ENCODE data around the gene RAPGEF3. TPM values are rescaled to one million over a fixed set of nuclear protein-coding genes. Genes with fewer than 3 reads are reported as not detected.
A peak's percentile ranks its signal among the peaks of the same experiment; 100 is the strongest.

RAPGEF3 gene
- total RNA-seq, 2 experiments from 2014 or later: 2.1 to 2.5 TPM

GRCh38 chr12:47766502-47767215 lies 8.0 kb upstream of the RAPGEF3 start:
- Mint-ChIP-seq H3K4me1 (ENCODE audit: low read depth) (no peaks in the 10 kb centered on the region), H3K36me3 (no peaks in the 10 kb centered on the region), H3K4me3 (no peak overlapping the region), H3K9me3 (no peaks in the 10 kb centered on the region), H3K27ac (no peak overlapping the region), H3K27me3 (no peaks in the 10 kb centered on the region)
- intact Hi-C loops (cut with micrococcal nuclease): loop anchor here (1.0 kb wide), 2 partner anchors 22 to 51 kb away; no protein-coding TSS in a partner anchor
- ChIA-PET CTCF (interaction anchor here (0.9 to 18.6 kb wide), 33 partner anchors 10 to 139 kb away, joined by 3 to 837 read pairs (median 7); partner anchors contain the start of genes ENDOU, RAPGEF3 and RPAP3), POLR2A (interaction anchor here (0.6 to 3.6 kb wide), 10 partner anchors 9 to 71 kb away, joined by 3 to 19 read pairs (median 3); no protein-coding TSS in a partner anchor)
- no peak for DNase-seq

- Mint-ChIP-seq H3K27me3 (no peaks in the 10 kb centered on the region), H3K9me3 (no peaks in the 10 kb centered on the region), H3K36me3 (no peaks in the 10 kb centered on the region), H3K27ac (no peak overlapping the region), H3K4me3 (no peak overlapping the region), H3K4me1 (ENCODE audit: low read depth) (peaks cover 6% of the 10 kb centered on the region)
- intact Hi-C loops (cut with micrococcal nuclease): no loop called here
- ChIA-PET POLR2A (interaction anchor here (0.9 kb wide), 1 partner anchor 14 kb away, joined by 3 read pairs; no protein-coding TSS in a partner anchor), CTCF (interaction anchor here (1.1 to 14.4 kb wide), 4 partner anchors 16 to 75 kb away, joined by 3 to 361 read pairs (median 8); no protein-coding TSS in a partner anchor)
- DNase-seq: no peak
These were observed 5.0 kb upstream of the RAPGEF3 start for GRCh38 chr12:47763481-47764346.

DNA sequence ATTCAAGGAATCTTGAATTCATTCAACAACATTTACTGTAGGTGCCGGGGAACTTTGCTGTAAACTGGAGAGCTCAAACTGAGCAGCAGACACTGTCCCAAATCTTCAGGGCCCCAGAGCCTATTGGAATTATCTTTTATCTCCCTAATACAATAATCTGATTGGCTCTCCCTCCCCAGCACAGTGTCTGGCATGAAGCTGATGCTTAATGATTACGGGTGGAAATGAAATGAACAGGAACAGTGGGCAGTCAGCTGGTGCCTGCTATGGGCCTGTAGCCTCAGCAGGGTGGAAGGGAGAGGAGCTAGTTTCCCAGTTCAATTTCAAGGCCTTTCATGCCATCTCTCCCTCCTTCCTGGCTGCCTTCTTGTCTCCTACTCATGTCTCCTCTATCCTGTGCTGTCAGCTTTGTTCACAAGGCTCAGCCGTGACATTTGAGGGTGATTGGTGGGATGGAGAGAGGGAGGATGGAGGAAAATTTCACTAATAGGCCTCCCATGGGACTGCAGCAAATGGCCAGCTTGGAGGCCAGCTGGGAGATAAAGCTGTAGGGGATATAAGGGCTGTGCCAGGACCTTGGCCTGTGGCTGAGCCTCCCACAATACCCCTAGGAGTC lies 4.3 kb upstream of the RAPGEF3 start:
- POLR2A ChIA-PET: interaction anchor here (0.9 kb wide), 1 partner anchor 14 kb away, joined by 3 read pairs; no protein-coding TSS in a partner anchor

DNA sequence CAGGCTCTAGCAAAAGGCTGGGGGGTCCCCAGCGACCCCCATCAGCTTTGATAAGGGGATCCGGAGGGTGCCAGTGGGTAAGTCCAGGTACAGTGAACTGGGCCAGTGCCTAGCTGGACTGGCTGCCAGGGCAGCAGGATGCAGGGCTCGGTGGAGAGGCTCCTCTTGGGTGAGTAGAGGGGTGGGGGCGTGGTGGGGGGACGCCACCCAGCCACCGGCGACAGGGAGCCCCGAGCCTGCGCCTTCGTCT lies 171 bp downstream of the RAPGEF3 start:
- Mint-ChIP-seq H3K27ac (no peak overlapping the region), H3K9me3 (no peaks in the 10 kb centered on the region), H3K4me1 (ENCODE audit: low read depth) (peaks cover 48% of the 10 kb centered on the region), H3K36me3 (no peaks in the 10 kb centered on the region), H3K27me3 (no peaks in the 10 kb centered on the region), H3K4me3 (no peak overlapping the region)
- DNase-seq: no peak
- intact Hi-C loops (cut with micrococcal nuclease): loop anchor here (5.0 kb wide), 1 partner anchor 79 kb away; no protein-coding TSS in a partner anchor
- ChIA-PET CTCF (interaction anchor here (0.9 to 14.4 kb wide), 11 partner anchors 10 to 128 kb away, joined by 3 to 361 read pairs (median 12); partner anchors contain the start of gene SLC48A1), POLR2A (interaction anchor here (1.0 to 1.2 kb wide), 3 partner anchors 17 to 82 kb away, joined by 3 to 7 read pairs (median 4); no protein-coding TSS in a partner anchor)

More for the DNA sequence above, 4.3 kb upstream of the RAPGEF3 start:
- DNase-seq: no peak
- intact Hi-C loops (cut with micrococcal nuclease): no loop called here
- CTCF ChIA-PET: interaction anchor here (1.1 to 14.4 kb wide), 4 partner anchors 16 to 76 kb away, joined by 3 to 361 read pairs (median 8); no protein-coding TSS in a partner anchor
- Mint-ChIP-seq H3K4me1 (ENCODE audit: low read depth) (peaks cover 11% of the 10 kb centered on the region), H3K9me3 (no peaks in the 10 kb centered on the region), H3K36me3 (no peaks in the 10 kb centered on the region), H3K27me3 (no peaks in the 10 kb centered on the region), H3K4me3 (no peak overlapping the region), H3K27ac (no peak overlapping the region)

- no peak overlapping the region for H3K4me3 Mint-ChIP-seq
- H3K27ac Mint-ChIP-seq: no peak overlapping the region
- no peak for DNase-seq
- peaks cover 48% of the 10 kb centered on the region for H3K4me1 Mint-ChIP-seq (ENCODE audit: low read depth)
- intact Hi-C loops (cut with micrococcal nuclease): loop anchor here (5.0 kb wide), 1 partner anchor 79 kb away; no protein-coding TSS in a partner anchor
- no peaks in the 10 kb centered on the region for H3K9me3 Mint-ChIP-seq
- no peaks in the 10 kb centered on the region for H3K36me3 Mint-ChIP-seq
- ChIA-PET POLR2A (interaction anchor here (1.0 to 1.2 kb wide), 3 partner anchors 9 to 83 kb away, joined by 4 to 7 read pairs (median 5); no protein-coding TSS in a partner anchor), CTCF (interaction anchor here (0.9 to 14.4 kb wide), 11 partner anchors 10 to 128 kb away, joined by 3 to 361 read pairs (median 12); partner anchors contain the start of gene SLC48A1)
- no peaks in the 10 kb centered on the region for H3K27me3 Mint-ChIP-seq
These were observed 668 bp downstream of the RAPGEF3 start for GRCh38 chr12:47757840-47758583.

GRCh38 chr12:47757364-47757839 lies 1.3 kb downstream of the RAPGEF3 start:
- ChIA-PET POLR2A (interaction anchor here (1.1 to 1.2 kb wide), 2 partner anchors 10 to 84 kb away, joined by 5 to 7 read pairs; no protein-coding TSS in a partner anchor), CTCF (interaction anchor here (0.8 to 14.4 kb wide), 12 partner anchors 11 to 83 kb away, joined by 3 to 361 read pairs (median 9); partner anchors contain the start of gene SLC48A1)
- no peak overlapping the region for H3K4me3 Mint-ChIP-seq
- peaks cover 48% of the 10 kb centered on the region for H3K4me1 Mint-ChIP-seq (ENCODE audit: low read depth)
- DNase-seq: no peak
- H3K27ac Mint-ChIP-seq: peak overlapping the region; percentile 9
- intact Hi-C loops (cut with micrococcal nuclease): loop anchor here (5.0 kb wide), 1 partner anchor 80 kb away; no protein-coding TSS in a partner anchor
- H3K36me3 Mint-ChIP-seq: no peaks in the 10 kb centered on the region
- H3K27me3 Mint-ChIP-seq: no peaks in the 10 kb centered on the region
- no peaks in the 10 kb centered on the region for H3K9me3 Mint-ChIP-seq

GRCh38 chr12:47755655-47756562 lies 2.8 kb downstream of the RAPGEF3 start:
- Mint-ChIP-seq H3K27ac (peak overlapping the region; percentile 49), H3K36me3 (no peaks in the 10 kb centered on the region), H3K9me3 (no peaks in the 10 kb centered on the region), H3K4me3 (peak overlapping the region; percentile 30), H3K4me1 (ENCODE audit: low read depth) (peaks cover 48% of the 10 kb centered on the region), H3K27me3 (no peaks in the 10 kb centered on the region)
- peak; percentile 73 for DNase-seq
- ChIA-PET POLR2A (interaction anchor here (0.8 to 2.5 kb wide), 8 partner anchors 10 to 77 kb away, joined by 3 to 16 read pairs (median 4); partner anchors contain the start of gene RPAP3), CTCF (interaction anchor here (0.6 to 14.4 kb wide), 21 partner anchors 12 to 724 kb away, joined by 3 to 361 read pairs (median 5); partner anchors contain the start of genes SLC48A1 and TMEM106C)
- intact Hi-C loops (cut with micrococcal nuclease): loop anchor here (2.0 to 5.0 kb wide), 2 partner anchors 49 to 81 kb away; partner anchors contain the start of gene RPAP3

GRCh38 chr12:47754881-47755280 lies 3.8 kb downstream of the RAPGEF3 start:
- ChIA-PET POLR2A (interaction anchor here (0.8 to 2.5 kb wide), 6 partner anchors 11 to 78 kb away, joined by 3 to 16 read pairs (median 7); no protein-coding TSS in a partner anchor), CTCF (interaction anchor here (0.6 to 14.4 kb wide), 17 partner anchors 12 to 722 kb away, joined by 3 to 361 read pairs (median 5); partner anchors contain the start of genes SLC48A1 and TMEM106C)
- H3K4me3 Mint-ChIP-seq: no peak overlapping the region
- H3K36me3 Mint-ChIP-seq: no peaks in the 10 kb centered on the region
- DNase-seq: peak; percentile 34
- intact Hi-C loops (cut with micrococcal nuclease): loop anchor here (2.0 to 5.0 kb wide), 2 partner anchors 48 to 82 kb away; partner anchors contain the start of gene RPAP3
- no peaks in the 10 kb centered on the region for H3K9me3 Mint-ChIP-seq
- no peaks in the 10 kb centered on the region for H3K27me3 Mint-ChIP-seq
- H3K27ac Mint-ChIP-seq: peak overlapping the region; percentile 53
- H3K4me1 Mint-ChIP-seq (ENCODE audit: low read depth): peaks cover 45% of the 10 kb centered on the region

DNA sequence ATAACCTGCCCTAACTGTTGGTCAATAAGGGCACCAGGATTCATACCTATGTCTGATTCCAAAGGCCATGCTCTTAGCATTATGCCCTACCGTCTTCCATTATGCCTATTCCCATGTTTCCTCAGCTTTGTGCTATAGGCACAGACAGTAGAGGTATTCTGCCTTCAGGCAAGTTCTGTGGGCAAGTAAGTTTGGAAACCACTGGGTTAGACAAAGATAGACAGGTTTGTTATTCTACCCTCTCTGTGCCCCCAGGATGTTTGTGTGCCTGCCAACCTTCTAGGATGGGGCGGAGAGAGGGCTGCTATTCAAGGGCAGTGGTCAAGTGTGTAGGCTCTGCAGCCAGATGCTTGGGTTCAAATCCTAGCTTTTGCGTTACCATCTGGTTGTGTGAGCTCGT lies 4.6 kb downstream of the RAPGEF3 start:
- intact Hi-C loops (cut with micrococcal nuclease): loop anchor here (2.0 kb wide), 1 partner anchor 47 kb away; the partner anchor contains the start of gene RPAP3
- peaks cover 43% of the 10 kb centered on the region for H3K4me1 Mint-ChIP-seq (ENCODE audit: low read depth)
- no peak for DNase-seq
- no peak overlapping the region for H3K4me3 Mint-ChIP-seq
- ChIA-PET POLR2A (interaction anchor here (2.5 kb wide), 1 partner anchor 13 kb away, joined by 9 read pairs; no protein-coding TSS in a partner anchor), CTCF (interaction anchor here (1.5 to 14.4 kb wide), 6 partner anchors 11 to 209 kb away, joined by 3 to 361 read pairs (median 14); partner anchors contain the start of genes SLC48A1 and TMEM106C)
- no peaks in the 10 kb centered on the region for H3K27me3 Mint-ChIP-seq
- no peaks in the 10 kb centered on the region for H3K36me3 Mint-ChIP-seq
- H3K9me3 Mint-ChIP-seq: no peaks in the 10 kb centered on the region
- H3K27ac Mint-ChIP-seq: no peak overlapping the region

Measured in activated CD4-positive, alpha-beta memory T cell treated with anti-CD3 and anti-CD28 coated beads for 36 hours (primary cell).